B cell (primary cell): Measurements from ENCODE around the gene TEAD3. TPM values are rescaled to one million over a fixed set of nuclear protein-coding genes. Genes with fewer than 3 reads are reported as not detected.
"Not testable (repeated sequence)": the region's sequence is repeated elsewhere in the genome, so short reads cannot be mapped to it uniquely, and the experiment has no call there.

Source experiments
- ATAC-seq: fragments of 200-7000 bp; cut with Tn5 transposase; one replicate; pipeline ENCODE4 v1.10.0; 2021; ENCODE audit warnings: low read depth, mild to moderate bottlenecking, moderate number of reproducible peaks, moderate library complexity
- CTCF ChIA-PET: fragments of 350-600 bp; sonication (Branson Sonifier 250); formaldehyde crosslinking; loops from one replicate; lab custom pipeline; 2021; ENCODE audit warnings: antibody characterized with exemption, inconsistent platforms; lab: Charles Lee
- POLR2A ChIA-PET: fragments of 350-600 bp; sonication (Branson Sonifier 250); formaldehyde crosslinking; loops from one replicate; lab custom pipeline; 2021; ENCODE audit warnings: antibody characterized with exemption; lab: Charles Lee
- DNase-seq: peaks from one replicate; pipeline ENCODE4 v3.0.0; 2013
- H2AFZ ChIP-seq: 2 replicates; pipeline ENCODE4 v1.6.1; 2012; ENCODE audit warnings: mild to moderate bottlenecking, low read depth, low read length; ENCODE audit not compliant: insufficient read depth, poor library complexity, severe bottlenecking
- H3K27ac ChIP-seq, 2 donors: 1 replicate in 1 of 2; 2 replicates in 1 of 2; pipeline ENCODE4 v1.5.1; 2012 to 2013; ENCODE audit warnings: low read length in 2 of 2, mild to moderate bottlenecking in 2 of 2, moderate library complexity in 1 of 2
- H3K27me3 ChIP-seq, 4 experiments: fragments of 200-600 bp in 1 of 4; sonication (generic) in 1 of 4; replicated peaks in 1 of 4; 1 replicate in 2 of 4; 2 replicates in 2 of 4; pipeline versions ENCODE4 v1.6.1 to v1.7.0; 2013 to 2016; ENCODE audit warnings: low read length in 3 of 4, mild to moderate bottlenecking in 2 of 4, mixed read lengths in 1 of 4, moderate library complexity in 1 of 4; ENCODE audit not compliant: insufficient read depth in 4 of 4, control insufficient read depth in 3 of 4; ENCODE audit errors: control extremely low read depth in 1 of 4
- H3K36me3 ChIP-seq, 2 experiments: replicated peaks in 1 of 2; 1 replicate in 1 of 2; 2 replicates in 1 of 2; pipeline versions ENCODE4 v1.6.1 to v1.7.1; 2013; ENCODE audit warnings: low read length in 1 of 2; ENCODE audit not compliant: insufficient read depth in 2 of 2, control insufficient read depth in 1 of 2; ENCODE audit errors: control extremely low read depth in 1 of 2, extremely low read depth in 1 of 2
- H3K4me1 ChIP-seq, 2 donors: fragments of 200-600 bp in 1 of 2; sonication (generic) in 1 of 2; 1 replicate in 1 of 2; 2 replicates in 1 of 2; pipeline versions ENCODE4 v1.5.1 to v1.6.1; 2013 to 2017; ENCODE audit warnings: low read length in 2 of 2; ENCODE audit not compliant: control insufficient read depth in 2 of 2, insufficient read depth in 2 of 2
- H3K4me2 ChIP-seq: replicated peaks from 2 replicates; pipeline ENCODE3; 2012; ENCODE audit warnings: mild to moderate bottlenecking, low read depth, low read length; ENCODE audit not compliant: poor library complexity, severe bottlenecking
- H3K4me3 ChIP-seq, 5 experiments: fragments of 200-600 bp in 1 of 5; sonication (generic) in 1 of 5; 1 replicate in 3 of 5; 2 replicates in 2 of 5; pipeline versions ENCODE4 v1.5.1 to v1.7.0; 2011 to 2016; ENCODE audit warnings: low read length in 4 of 5, mild to moderate bottlenecking in 4 of 5, low read depth in 2 of 5, control low read depth in 1 of 5, moderate library complexity in 1 of 5; ENCODE audit not compliant: insufficient read depth in 1 of 5; ENCODE audit errors: control extremely low read depth in 1 of 5, extremely low read depth in 1 of 5
- H3K79me2 ChIP-seq: fragments of 200-600 bp; sonication (generic); one replicate; pipeline ENCODE4 v1.6.0; 2016; ENCODE audit warnings: low read length; ENCODE audit not compliant: control insufficient read depth, insufficient read depth
- H3K9ac ChIP-seq: fragments of 200-600 bp; sonication (generic); 2 replicates; pipeline ENCODE4 v1.6.1; 2017; ENCODE audit warnings: mild to moderate bottlenecking, low read length, moderate library complexity
- H3K9me3 ChIP-seq, 3 donors: one replicate each; pipeline versions ENCODE4 v1.6.1 to v1.7.1; 2013; ENCODE audit warnings: low read length in 2 of 3; ENCODE audit not compliant: control insufficient read depth in 2 of 3, insufficient read depth in 1 of 3; ENCODE audit errors: control extremely low read depth in 1 of 3
- H4K20me1 ChIP-seq: 2 replicates; pipeline ENCODE4 v1.6.0; 2012; ENCODE audit warnings: mild to moderate bottlenecking, low read length; ENCODE audit not compliant: insufficient read depth, control insufficient read depth, poor library complexity, severe bottlenecking
- H3K27ac Mint-ChIP-seq: one replicate; pipeline ENCODE4 v1.8.0; 2021; ENCODE audit warnings: mixed read lengths
- H3K27me3 Mint-ChIP-seq: one replicate; pipeline ENCODE4 v1.8.0; 2021; ENCODE audit warnings: mixed read lengths
- H3K4me1 Mint-ChIP-seq: one replicate; pipeline ENCODE4 v1.8.0; 2021; ENCODE audit warnings: mixed read lengths
- H3K4me3 Mint-ChIP-seq: one replicate; pipeline ENCODE4 v1.8.0; 2021; ENCODE audit warnings: mixed read lengths
- H3K9me3 Mint-ChIP-seq: one replicate; pipeline ENCODE4 v1.8.0; 2022; ENCODE audit warnings: mixed read lengths; ENCODE audit not compliant: insufficient read depth
- CTCF ChIP-seq: fragments of 200-600 bp; IDR thresholded peaks from one replicate; pipeline ENCODE4 v1.8.0; 2022; ENCODE audit warnings: antibody characterized with exemption, mild to moderate bottlenecking
- EZH2 ChIP-seq: IDR thresholded peaks from 2 replicates; pipeline ENCODE4 v1.6.1; 2012; ENCODE audit warnings: borderline replicate concordance, low read depth, mild to moderate bottlenecking, moderate library complexity, low read length; ENCODE audit not compliant: insufficient read depth, poor library complexity, severe bottlenecking
- WGBS: methylation state at CpG from one replicate; pipeline ENCODE4 v1.1.5; 2013; ENCODE audit warnings: missing lambda C conversion rate; ENCODE audit not compliant: insufficient coverage; 5-methylcytosine and 5-hydroxymethylcytosine counted together
- intact Hi-C: fragments of 100-400 bp; cut with micrococcal nuclease; formaldehyde crosslinking; loops from one replicate; pipeline ENCODE4 v1.10.0; 2022
- polyA plus RNA-seq: library from polyadenylated mRNA; depleted of rRNA; stranded (reverse); fragments of >200 nt; gene quantifications from 2 replicates; pipeline ENCODE4 v1.2.3, GENCODE V29; 2012
- total RNA-seq, 2 donors: library from RNA; stranded (reverse); fragments of 120-200 nt in 1 of 2; gene quantifications; 1 replicate in 1 of 2; 2 replicates in 1 of 2; pipeline versions ENCODE4 v1.2.3 to v1.2.4, GENCODE V29; 2013 to 2022

TEAD3 gene
- total and polyA plus RNA-seq, 2 donors (not counting 1 experiment from before 2014, with no cell fraction given) = 0.17 TPM; not detected in 1

GRCh38 chr6:35518566-35519312 is 21.9 kb upstream of the TEAD3 start:
- H3K9me3 ChIP-seq = peaks cover 0 to 2% (median 0%) of the 10 kb centered on the region in 3 donors
- POLR2A ChIA-PET = no interaction called here
- WGBS = 95% methylated on average over 5 of the region's 6 CpGs

GRCh38 chr6:35517978-35518377 is 21.1 kb upstream of the TEAD3 start:
- not testable (repeated sequence) for H3K4me3 ChIP-seq, H3K79me2 ChIP-seq
- CTCF ChIA-PET = interaction anchor here (0.5 to 1.2 kb wide), 2 partner anchors 40 to 219 kb away, joined by 4 read pairs; partner anchors contain the start of gene ARMC12

More at GRCh38 chr6:35518566-35519312, 21.9 kb upstream of the TEAD3 start:
- Histone ChIP-seq H3K36me3 (no peaks in the 10 kb centered on the region), H2AFZ (no peak overlapping the region), H3K4me2 (no peak overlapping the region), H4K20me1 (no peaks in the 10 kb centered on the region), H3K9ac (no peak overlapping the region), H3K79me2 (no peaks in the 10 kb centered on the region), H3K4me1 (peaks cover 3 to 9% of the 10 kb centered on the region in 2 donors), H3K4me3 (no peak overlapping the region), H3K27ac (no peak overlapping the region), H3K27me3 (peaks cover 0 to 5% (median 0%) of the 10 kb centered on the region in 4 experiments)
- Mint-ChIP-seq H3K9me3 (no peaks in the 10 kb centered on the region), H3K27me3 (no peaks in the 10 kb centered on the region), H3K4me3 (no peak overlapping the region), H3K4me1 (peaks cover 9% of the 10 kb centered on the region), H3K27ac (no peak overlapping the region)
- CTCF ChIA-PET = interaction anchor here (0.5 to 1.2 kb wide), 2 partner anchors 41 to 218 kb away, joined by 4 read pairs; partner anchors contain the start of gene ARMC12
- TF ChIP-seq CTCF (no peak), EZH2 (no peak)
- DNase-seq = no peak
- no peak for ATAC-seq
- intact Hi-C loops = no loop called here

More at GRCh38 chr6:35517978-35518377, 21.1 kb upstream of the TEAD3 start:
- H4K20me1 ChIP-seq, H3K27ac Mint-ChIP-seq, H3K4me1 ChIP-seq, DNase-seq, H3K27ac ChIP-seq, POLR2A ChIA-PET, H3K9me3 ChIP-seq, H3K4me3 Mint-ChIP-seq, H2AFZ ChIP-seq, H3K9me3 Mint-ChIP-seq, H3K27me3 ChIP-seq, intact Hi-C loops, H3K27me3 Mint-ChIP-seq, H3K36me3 ChIP-seq, H3K9ac ChIP-seq, H3K4me2 ChIP-seq, H3K4me1 Mint-ChIP-seq, ATAC-seq: not testable (repeated sequence)
- 84% methylated on average over 4 of the region's 7 CpGs for WGBS
